HL-60/S4 (cell line): ENCODE results near the gene TAF6L.
"Not testable (repeated sequence)": the region's sequence is repeated elsewhere in the genome, so short reads cannot be mapped to it uniquely, and the experiment has no call there.

ENCODE experiments used
- in situ Hi-C: fragments of 300-500 bp; cut with MboI; formaldehyde crosslinking; loops from 2 replicates; pipeline ENCODE4 v1.14.3; 2022; ENCODE audit warnings: low sequenced_read_pairs

TAF6L gene

DNA sequence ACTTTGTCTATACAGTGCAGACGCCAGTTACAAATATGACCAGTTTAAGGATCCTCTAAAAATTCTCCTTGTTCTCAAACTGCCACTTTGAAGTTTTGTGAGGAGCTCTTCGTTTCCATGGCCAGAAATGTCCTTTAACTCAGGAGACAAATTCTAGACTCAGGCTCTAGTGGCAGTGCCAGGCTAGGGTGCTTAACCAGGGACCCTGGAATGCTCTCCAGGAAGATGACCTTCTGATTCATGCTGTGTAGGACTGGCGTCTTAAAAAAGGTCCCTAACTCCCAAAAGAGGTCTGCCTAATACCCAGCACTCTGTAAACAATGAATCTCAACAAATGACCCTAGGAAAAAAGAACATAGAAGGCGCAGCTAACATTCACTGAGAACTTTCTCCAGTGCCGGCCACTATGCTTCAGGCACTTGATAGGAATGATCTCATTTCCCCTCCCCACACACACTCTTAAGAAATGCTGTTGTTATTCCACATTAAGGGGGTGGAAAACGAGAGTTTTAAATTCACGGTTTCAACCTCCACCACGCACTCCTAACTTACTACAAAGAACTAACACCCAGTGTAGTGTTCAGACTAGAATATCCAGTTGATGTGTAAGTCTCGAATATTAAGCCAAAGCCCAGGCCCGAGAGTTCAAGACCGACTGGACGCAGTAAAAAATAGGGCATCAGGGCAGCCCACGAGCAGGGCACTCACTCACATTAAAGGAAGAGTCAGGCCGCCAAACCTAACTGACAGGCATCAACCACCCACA lies 33.3 kb downstream of the TAF6L start:
- in situ Hi-C loops = no loop called here

DNA sequence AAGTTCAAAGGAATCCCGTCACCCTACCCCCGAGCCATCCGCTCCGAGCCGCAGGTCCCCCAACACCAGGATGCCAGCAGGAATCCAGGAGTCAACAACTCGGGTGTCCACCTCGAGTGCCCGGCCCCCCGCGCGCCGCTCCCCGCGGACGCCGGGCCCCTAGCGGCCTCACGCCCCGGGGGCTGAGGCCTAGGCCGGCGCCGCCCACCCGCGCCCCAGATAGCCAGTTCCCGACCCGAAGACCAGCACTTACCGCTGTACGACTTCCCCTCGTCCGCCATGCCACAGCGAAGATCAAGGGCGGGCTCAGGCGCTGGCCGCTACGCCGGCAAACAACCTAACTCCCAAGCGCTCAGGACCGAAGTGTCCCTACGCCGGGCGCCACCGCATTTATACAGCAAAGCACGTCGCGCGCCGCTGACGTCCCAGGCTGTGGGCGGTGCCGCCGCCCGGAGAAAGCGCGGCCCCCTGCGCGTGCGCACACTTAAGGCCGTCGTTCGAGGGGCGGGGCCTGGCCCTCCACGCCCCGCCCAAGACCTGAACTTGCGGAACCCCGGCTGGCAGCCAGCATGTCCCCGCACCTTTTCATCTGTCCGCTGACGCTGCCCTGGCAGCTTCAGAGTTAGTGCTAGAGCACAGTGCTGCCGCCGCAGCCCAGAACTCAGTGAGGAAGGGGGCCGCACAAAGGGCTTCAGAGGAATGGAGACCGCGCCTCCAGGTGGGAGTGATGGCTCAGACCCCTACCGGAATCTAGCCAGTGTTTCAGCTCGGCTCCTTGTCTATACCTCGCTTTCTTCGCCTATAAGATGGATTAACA lies 34.1 kb downstream of the TAF6L start, which contains the start of gene NXF1:
Gene NXF1 (minus strand): TSS at position 365 of the 817 bp plus-strand sequence. CDS start 84 bp downstream, at position 281.
- in situ Hi-C loops = no loop called here

DNA sequence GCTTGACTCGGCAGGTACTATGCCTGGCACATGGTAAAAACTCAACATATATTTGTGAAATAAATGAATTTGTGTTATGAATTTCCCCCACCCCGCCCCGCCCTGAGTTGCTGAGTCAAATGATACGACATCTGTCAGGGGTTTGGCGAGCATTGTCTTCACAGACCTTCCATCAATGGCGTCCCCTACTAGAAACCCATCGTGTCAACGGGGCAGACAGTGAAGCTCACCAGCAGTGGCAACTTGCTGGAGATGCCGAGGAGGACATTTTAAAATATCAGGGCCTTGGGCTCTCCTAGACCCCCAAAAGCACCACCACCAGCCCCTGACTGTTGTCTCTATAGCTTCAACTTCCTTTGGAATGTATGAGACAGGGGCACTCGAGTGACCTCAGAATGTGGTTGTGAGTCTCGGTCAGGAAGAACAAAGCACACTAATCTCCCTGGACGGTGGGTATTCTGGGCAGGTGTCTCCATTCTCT lies 34.8 kb downstream of the TAF6L start:
- in situ Hi-C loops = no loop called here

DNA sequence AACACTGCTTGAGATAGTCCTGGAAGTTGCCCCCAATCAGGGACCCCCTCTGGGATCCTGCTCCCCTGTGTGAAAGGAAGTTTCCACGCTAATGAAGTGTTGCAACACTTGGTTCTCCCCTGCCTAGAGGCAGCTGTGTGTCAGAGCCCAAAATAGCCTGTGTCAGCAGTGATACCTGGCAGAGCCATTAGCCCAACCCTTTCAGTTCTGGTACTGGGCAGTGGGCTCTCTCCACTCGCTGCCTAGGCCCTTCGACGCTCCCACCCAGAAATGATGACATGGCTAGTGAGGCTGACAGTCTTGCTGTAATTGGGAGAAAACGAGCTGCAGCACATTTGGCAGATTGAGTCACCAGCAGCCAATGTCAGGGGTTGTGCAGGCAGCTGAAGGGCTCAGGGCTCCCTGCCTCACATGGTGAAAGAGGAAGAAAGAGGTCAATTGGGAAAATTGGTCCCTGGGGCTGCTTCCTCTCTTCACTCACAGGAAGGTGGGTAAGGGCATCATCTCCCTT lies 35.5 kb downstream of the TAF6L start:
- in situ Hi-C loops = no loop called here

DNA sequence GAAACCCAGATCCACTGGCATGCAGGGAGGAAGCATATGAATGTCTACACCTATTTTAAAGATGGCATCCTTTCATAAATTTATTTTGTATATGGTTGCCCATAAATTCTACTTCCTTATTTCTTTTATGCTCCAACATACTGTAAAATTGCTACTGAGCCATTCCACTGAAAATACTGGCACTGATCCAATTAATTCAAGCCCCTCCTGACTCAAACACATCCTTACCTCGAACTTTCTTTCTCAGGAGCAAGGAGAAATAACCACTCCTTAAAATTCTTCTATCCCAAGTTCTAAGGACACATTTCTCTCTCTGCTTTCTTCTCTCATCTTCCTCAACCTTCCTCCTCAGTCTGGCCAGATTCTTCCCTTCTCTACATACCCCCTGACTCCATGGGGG lies 39.6 kb downstream of the TAF6L start:
- in situ Hi-C loops = no loop called here

DNA sequence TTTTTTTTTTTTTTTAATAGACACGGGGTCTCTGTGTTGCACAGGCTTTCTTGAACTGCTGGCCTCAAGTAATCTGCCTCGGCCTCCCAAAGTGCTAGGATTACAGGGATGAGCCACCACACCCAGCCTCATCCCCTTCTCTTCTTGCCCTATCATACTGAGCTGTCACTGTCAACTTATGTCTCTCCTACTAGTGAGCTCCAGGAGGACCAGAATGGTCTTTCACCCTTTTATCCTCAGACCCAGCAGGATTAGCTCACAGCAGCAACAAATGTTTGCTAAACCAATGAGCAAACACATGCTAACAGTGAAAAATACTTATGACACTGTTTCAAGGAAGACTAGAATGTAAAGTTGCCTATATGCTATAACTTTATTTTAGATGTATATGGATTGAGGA lies 40.5 kb downstream of the TAF6L start:
- in situ Hi-C loops = no loop called here

DNA sequence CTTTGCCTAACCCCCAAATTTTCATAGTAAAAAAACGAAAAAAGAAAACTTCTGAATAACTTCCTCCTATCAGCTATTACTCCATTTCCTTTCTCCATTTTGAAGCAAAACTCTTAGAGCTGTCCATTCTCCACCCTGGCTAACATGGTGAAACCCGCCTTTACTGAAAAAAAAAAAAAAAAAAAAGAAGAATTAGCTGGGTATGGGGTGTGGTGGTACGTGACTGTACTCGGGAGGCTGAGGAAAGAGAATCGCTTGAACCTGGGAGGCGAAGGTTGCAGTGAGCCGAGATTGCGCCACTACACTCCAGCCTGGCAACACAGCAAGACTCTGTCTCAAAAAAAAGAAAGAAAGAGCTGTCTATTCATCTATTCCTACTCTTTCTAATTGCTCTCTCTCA lies 45.4 kb downstream of the TAF6L start:
- in situ Hi-C loops = no loop called here

DNA sequence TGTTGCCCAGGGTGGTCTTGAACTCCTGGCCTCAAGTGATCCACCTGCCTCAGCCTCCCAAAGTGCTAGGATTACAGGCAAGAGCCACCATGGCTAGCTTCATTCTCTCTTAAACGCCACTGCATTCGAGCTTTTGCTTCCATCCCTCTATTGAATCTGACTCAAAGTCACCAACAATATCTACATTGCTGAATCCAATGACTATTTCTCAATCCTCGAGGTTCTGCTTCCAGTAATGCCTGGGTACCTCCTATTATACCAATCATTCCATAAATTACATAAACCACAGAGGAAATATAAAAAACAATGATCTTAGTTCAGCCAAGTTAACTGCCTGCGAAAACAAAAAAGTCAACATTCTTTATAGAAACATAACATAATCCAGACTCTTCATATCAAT lies 45.9 kb downstream of the TAF6L start:
- in situ Hi-C loops = no loop called here

DNA sequence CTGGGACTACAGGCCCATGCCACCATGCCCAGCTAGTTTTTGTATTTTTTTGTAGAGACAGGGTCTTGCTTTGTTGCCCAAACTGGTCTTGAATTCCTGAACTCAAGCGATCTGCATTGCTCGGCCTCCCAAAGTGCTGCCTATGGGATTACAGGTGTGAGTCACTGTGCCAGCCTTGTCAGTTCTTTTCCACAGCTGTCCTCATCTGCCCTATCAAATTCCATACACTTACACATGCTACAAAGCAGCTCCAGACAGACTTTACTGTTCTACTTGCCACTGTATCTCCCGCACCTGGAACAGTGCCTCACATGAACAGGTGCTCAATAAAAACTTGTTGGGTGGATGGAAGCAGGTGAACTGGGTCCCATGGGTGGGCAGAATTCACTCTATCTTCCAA lies 52.5 kb downstream of the TAF6L start:
- in situ Hi-C loops = no loop called here

DNA sequence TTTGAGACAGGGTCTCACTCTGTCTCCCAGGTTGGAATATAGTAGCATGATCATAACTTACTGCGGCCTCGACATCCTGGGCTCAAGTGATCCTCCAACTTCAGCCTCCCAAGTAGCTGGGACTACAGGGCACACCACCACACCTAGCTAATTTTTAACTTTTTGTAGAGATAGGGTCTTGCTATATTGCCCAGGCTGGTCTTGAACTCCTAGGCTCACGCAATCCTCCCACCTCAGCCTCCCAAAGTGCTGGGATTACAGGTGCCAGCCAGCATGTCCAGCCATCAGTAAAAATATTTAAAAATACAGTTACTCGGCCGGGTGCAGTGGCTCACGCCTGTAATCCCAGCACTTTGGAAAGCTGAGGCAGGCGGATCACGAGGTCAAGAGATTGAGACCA lies 56.9 kb downstream of the TAF6L start:
- in situ Hi-C loops = not testable (repeated sequence)

DNA sequence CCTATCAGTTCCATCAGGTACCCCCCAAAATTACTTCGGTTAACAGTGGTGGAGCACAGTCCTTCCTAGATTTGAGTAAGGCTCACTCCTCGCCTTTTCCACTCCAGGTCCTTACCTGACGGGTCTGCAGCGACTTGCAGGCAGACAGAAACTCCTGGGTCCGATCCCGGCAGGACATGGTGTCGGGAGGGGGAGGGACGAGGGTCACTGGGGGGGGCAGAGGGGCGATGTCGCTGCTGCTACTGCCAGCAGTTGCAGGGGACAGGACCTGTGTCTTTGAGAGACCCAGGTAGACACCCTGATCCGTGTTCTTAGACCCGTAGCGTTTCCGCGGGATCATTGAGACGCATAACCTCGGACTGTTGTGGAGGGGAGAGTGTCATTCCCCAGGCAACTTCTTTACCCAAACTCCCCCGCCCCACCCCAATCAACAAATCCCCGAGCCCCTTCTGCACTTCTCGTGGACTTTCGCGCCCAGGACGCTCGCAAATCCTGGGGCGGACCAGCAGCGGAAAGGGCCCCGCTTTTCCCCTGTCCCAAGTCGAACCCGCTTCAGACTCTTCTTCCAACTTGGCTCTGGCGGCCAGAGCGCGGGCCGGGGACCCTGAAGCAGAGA lies 59.8 kb downstream of the TAF6L start:
- in situ Hi-C loops = no loop called here

DNA sequence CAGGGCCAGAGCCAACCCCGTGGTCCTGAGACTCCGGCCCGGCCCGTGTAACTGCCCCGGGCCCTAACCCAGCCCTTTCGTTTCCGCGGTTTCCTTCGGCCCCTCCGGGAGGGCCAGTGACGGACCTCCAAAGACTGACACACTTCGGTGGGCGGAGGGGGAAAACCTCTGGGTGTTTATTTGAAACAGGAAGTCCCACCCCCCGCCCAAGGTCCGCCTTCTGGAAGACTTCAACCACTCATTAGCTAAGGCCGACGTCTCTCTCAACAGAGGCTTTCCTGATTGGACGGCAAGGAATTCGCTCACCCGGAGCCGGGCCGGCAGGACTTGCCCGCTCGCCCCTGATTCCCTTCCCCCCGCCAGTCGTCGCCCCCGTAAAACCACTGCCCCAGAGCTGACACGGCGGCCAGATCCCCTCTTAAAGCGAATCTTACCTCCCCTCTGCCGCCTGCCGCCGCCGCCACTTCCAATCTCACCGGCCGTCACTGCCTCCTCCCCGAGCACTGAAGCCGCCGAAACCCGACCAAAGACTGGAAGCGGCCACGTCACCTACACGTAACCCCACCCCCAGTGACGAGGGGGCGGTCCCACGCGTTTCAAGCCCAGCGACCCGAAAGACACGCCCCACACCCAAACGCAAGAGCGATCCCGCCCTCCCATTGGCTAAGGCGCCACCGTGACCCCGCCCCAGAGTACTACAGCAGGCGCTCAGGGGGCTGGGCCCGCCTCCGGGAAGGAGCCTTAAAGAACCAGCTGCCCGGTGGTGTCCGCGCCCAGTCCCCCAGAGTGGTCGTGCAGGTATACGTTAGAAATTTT lies 60.5 kb downstream of the TAF6L start, which contains the start of gene STX5:
Gene STX5 (minus strand): TSS at position 532 of the 816 bp plus-strand sequence. CDS start 808 bp downstream, outside the sequence.
- in situ Hi-C loops = no loop called here

DNA sequence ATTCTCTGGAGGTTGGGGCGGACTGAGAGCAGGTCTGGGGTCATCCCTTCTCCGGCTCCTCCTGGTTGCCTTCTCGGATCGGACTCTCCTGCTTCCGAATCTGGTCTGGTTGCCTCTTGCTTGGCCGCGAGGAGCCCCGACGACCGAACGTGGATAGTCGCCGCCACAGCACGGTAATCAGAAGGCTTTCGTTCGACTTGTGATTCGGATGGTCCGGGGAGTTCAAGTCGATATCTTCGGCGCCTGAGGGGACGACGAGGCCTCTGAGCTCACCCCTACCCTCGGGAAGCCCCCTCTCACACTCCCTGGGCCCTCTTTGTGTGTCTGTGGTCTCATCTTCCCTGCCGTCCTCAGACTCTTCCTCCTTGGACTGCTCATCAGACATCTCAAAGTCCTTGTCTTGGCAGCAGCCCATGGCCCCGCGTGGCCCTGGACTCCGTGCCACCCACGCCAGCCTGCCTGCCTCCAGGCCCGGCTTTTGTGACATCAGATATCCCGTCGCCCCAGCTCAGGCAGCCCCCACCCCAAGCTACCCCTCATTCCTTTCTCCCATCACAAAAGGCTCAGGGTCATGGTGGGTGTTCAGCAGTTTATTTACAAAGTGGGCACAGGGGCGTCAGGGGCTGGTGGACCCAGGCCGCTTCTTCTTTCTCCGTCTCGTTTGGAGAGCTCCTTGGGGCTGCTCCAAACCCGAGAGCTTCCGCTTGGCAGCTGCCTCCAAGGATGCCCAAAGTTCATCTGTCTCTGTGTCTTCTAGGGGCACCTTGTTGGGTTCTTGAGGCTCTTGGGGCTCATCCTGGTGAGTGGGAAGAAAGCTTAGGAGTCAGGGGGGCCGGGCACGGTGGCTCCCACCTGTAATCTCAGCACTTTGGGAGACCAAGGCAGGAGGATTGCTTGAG lies 61.4 kb downstream of the TAF6L start, which contains the start of gene TEX54:
Gene TEX54 (minus strand): TSS at position 506 of the 899 bp plus-strand sequence.
- in situ Hi-C loops = no loop called here

DNA sequence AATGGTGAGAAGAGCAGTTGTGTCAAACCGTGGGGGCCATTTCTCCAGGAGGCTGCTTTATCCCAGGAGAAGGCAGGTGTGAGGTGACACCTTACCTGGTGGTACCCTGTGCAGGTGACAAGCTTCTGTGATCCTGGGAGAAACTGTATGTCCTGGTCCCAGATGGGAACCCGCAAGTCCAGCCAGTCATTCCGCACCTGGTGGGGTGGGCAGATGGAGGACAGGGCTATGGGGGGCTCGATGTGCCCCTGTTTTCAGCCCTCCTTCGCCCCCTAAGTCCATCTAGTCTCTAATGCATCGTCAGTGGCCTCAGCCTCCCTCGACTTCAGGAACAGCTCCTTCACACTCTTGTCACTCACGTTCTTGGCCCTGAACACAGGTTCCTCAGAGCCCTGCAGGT lies 64.1 kb downstream of the TAF6L start:
- in situ Hi-C loops = no loop called here
